GM08714 (cell line): ENCODE data around the gene ACRBP.

Experiments used
- H3K4me3 ChIP-seq: fragments of 200-500 bp; sonication (Bioruptor generic); 2 replicates; pipeline ENCODE4 v1.5.1; 2014; ENCODE audit warnings: mild to moderate bottlenecking, low read length, inconsistent platforms
- ZNF274 ChIP-seq: IDR thresholded peaks from 2 replicates; pipeline ENCODE4 v1.6.1; 2012; ENCODE audit warnings: mild to moderate bottlenecking, low read depth, low read length

The ACRBP gene

GRCh38 chr12:6592087-6592486 is 55.1 kb downstream of the ACRBP start:
- no peak for TF ChIP-seq ZNF274
- H3K4me3 ChIP-seq, result no peak overlapping the region
